Measurements from ENCODE around the gene SYT8. TPM values are rescaled to one million over a fixed set of nuclear protein-coding genes. Genes with fewer than 3 reads are reported as not detected.

Gene SYT8
- total and polyA plus RNA-seq, 2 of the 8 experiments (the other 6 are each of a cell fraction or from before 2014, with no cell fraction given): not detected

DNA sequence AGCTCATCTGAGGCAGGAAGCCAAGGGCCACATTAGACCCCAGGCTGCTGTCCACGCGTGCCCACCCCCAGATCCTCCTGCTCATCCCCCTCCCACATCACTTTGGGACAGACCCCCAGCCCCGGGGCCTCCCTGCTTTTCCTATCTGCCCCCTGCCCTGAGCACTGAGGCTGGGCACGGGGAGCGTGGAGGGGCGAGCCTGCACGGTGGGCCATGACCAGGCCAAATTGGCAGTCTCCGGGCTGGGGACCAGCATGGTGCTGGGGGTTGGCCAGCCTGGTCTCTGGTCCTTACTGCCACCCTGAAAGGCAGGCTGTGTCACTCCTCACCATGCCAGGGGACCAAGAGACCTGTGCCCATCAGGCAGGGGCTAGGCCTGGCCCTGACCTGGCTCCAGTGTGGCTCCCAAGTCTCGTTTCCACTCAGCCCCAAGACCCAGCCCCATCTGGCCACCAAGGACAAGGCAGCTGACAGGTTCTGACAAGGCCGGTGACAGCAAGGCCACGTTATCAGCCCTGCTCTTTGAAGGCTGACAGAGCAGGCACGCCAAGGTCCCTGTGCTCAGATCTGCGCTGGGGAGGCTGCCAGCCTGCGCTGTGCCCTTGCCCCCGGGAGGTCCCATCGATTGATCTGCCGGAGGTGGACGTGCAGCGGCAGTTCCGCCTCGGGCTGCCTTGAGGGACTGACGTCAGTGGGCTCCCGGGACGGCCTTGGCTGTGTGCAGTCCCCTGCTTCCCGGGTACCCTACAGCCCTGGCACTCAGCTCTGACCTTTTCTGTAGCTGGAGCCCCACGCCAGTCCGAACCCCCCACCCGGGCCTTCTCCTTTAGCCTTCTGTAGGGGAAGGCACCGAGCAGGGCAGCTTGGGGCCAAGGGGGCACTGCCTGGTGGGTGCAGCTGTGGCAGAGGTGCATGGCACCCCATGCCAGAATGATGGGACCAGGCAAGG lies 7.6 kb downstream of the SYT8 start (continued):
- no peak for TF ChIP-seq HDAC2 (IDR thresholded peaks at IDR 0.05; ENCODE audit: borderline replicate concordance in 1 of 2, low read depth in 2 of 2, low read length in 2 of 2)
- TF ChIP-seq CBX5 (IDR thresholded peaks at IDR 0.05; ENCODE audit: low read depth, low read length): no peak
- TF ChIP-seq MAFK (IDR thresholded peaks at IDR 0.05; ENCODE audit: low read depth, low read length): no peak
- TF ChIP-seq SUZ12 (IDR thresholded peaks at IDR 0.05; ENCODE audit: low read length): no peak
- no peak for TF ChIP-seq SP1 (IDR thresholded peaks at IDR 0.05; ENCODE audit: low read depth, low read length)
- TF ChIP-seq EP300 (IDR thresholded peaks at IDR 0.05; ENCODE audit: borderline replicate concordance in 1 of 2, low read depth in 2 of 2, low read length in 2 of 2): no peak
- TF ChIP-seq RBBP5 (IDR thresholded peaks at IDR 0.05; ENCODE audit: borderline replicate concordance, low read depth, low read length): no peak
- no peak for TF ChIP-seq EGR1 (IDR thresholded peaks at IDR 0.05; ENCODE audit: borderline replicate concordance, low read depth, low read length)
- no peak for TF ChIP-seq NANOG (IDR thresholded peaks at IDR 0.05; ENCODE audit: insufficient read depth, low read depth, low read length, poor library complexity, severe bottlenecking)
- no peak for TF ChIP-seq JUN (IDR thresholded peaks at IDR 0.05; ENCODE audit: low read depth, low read length)
